HG02870 (cell line): ENCODE results near the gene MLLT6.

Experiments
- ATAC-seq: cut with Tn5 transposase; IDR thresholded peaks from one replicate; pipeline ENCODE4 v1.9.1; 2021; ENCODE audit warnings: mild to moderate bottlenecking, moderate library complexity; ENCODE audit not compliant: unreplicated experiment

The MLLT6 gene

GRCh38 chr17:38706505-38707216, 1.6 kb downstream of the MLLT6 start:
- no peak for ATAC-seq

DNA sequence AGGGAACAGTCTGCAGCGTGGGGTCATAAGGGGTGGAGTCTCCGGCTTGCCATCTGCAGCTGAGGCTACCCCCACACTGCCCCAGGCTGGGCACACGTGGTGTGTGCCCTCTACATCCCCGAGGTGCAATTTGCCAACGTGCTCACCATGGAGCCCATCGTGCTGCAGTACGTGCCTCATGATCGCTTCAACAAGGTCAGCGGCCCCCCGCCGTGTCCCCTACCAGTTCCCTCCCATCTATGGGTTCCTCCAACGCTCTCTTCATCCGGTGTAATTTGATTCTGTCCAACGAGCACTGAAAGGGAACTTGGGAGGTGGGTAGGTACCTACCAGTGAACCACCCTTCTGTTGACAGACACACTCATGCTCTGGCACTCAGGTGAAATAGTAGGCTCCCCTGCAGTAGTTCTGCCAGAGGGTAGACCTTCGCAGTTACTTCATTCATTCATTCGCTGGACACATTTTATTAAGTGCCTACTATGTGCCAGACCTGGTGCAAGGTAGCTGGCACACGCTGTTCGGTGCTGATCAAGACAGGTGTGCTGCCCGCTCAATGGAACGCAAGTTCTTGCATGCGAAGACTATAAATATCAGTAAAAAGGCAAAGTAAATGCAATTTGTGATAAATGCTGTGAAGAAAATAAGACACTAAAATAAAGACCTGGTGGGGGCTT, 2.7 kb downstream of the MLLT6 start:
- ATAC-seq, result no peak

DNA sequence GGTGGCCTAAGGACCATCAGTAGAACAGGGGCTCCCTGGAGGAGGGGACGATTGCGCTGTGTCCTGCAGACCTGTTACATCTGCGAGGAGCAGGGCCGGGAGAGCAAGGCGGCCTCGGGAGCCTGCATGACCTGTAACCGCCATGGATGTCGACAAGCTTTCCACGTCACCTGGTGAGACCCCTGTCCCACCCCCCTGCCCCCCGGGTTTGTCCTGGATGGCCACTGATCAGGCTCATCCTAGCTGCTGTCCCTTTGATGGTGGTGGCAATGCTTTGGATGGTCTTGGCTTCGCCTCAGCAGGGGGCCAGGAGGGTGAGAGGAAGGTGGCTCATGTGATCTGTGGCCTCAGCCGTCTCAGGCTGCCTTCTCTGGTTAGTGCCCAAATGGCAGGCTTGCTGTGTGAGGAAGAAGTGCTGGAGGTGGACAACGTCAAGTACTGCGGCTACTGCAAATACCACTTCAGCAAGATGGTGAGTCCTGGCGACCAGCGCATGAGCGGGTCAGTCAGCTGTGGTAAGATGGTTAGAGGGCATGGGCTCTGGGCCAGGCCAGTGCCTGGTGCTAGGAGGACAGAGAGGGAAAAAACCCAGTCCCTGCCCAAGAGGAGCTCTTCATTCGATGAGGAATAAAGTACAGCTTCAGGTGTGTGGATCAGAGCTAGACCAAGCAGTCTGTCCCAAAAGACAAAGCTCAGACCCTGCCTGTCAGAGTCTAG, 4.2 kb downstream of the MLLT6 start:
- ATAC-seq, result no peak

DNA sequence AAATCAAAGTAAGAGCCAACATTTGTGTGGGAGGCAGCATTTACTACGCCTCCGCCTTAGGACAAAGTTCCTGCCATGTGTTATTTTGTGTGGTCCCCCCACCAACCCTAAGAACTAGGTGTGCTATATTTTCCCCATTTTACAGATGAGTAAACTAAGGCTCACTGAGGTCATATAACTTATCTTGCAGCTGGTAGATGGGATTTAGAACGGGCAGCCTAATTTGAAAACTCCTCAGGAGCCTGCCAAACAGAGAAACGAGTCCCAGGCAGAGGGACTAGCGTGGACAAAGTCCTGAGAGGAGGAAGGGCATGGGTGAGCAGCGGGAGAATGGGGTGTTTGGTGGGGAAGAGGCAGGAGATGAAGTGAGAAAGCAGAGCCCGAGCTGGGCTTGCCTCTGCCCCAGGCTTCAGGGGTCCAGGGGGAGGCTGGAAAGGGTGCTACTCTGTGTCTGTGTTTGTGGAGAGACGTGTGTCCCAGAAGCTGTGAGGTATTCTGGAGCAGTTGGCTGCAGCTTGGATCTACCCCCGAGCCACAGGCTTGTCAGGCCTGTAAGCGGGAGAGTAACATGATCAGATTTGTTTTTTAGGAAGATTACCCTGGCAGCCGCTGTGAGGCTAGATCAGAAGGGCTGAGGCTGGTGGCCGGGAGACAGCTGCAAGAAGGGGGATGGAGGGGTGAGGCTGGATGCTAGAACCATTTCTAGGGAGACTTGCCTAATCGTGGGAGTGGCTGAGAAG, 5.0 kb downstream of the MLLT6 start:
- ATAC-seq, result no peak

- no peak for ATAC-seq
Observed at GRCh38 chr17:38710604-38710962, 5.5 kb downstream of the MLLT6 start.

DNA sequence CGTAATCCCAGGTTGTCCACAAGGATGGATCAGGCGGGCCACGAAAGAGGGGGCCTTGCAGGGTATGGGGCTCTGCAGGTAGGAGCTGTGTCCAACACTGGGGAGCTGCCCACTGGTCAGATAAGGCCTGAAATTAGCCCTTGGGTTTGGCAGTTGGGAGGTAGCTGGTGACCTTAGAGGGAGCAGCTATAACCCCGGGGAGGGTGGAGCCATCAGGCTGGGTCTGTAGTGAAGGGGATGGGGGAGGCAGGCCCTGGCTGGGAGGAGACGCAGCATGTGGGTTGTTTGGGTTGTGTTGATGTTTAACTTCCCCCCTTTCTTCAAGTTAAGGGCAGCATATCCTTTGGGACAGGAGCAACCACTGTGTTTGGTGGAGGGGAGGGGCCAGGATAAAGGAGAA, 5.9 kb downstream of the MLLT6 start:
- no peak for ATAC-seq

GRCh38 chr17:38711792-38712571, 6.9 kb downstream of the MLLT6 start:
- ATAC-seq, result no peak

GRCh38 chr17:38712593-38712992, 7.5 kb downstream of the MLLT6 start:
- no peak for ATAC-seq

DNA sequence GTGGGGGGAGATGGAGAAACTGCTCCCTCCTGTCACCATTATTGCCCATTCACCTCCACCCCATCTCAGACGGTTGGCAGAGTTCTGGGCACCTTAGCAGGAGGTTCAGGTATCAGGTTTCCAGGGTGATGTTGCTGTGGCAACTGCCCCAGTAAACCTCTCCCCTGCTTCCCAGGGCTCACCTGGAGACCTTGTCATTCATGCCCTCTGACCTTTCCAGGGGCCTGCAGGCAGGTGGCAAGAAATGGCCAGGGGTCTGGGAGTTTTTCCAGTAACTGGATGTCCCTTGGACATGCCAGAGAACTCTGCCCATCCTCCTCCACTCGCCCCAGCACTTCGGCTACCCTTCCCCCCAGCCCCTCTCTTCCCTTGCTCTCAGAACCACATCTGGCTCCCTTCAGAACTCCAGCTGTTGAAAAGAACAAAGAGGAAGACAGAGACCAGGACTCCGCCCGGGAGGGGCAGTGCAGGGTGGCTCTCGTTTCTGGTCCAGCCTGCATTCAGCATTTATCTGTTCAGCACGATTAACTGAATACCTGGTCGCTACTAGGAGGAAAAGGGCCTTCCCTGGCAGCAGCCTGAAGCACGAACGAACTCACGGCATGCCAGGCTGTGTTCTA, 8.5 kb downstream of the MLLT6 start:
- ATAC-seq, result no peak

GRCh38 chr17:38715216-38715943, 10.3 kb downstream of the MLLT6 start:
- ATAC-seq, result no peak

- ATAC-seq, result no peak
Observed at GRCh38 chr17:38716368-38717005, 11.4 kb downstream of the MLLT6 start.

GRCh38 chr17:38717139-38717745, 12.2 kb downstream of the MLLT6 start:
- no peak for ATAC-seq

- no peak for ATAC-seq
Observed at GRCh38 chr17:38719289-38719942, 14.3 kb downstream of the MLLT6 start.

DNA sequence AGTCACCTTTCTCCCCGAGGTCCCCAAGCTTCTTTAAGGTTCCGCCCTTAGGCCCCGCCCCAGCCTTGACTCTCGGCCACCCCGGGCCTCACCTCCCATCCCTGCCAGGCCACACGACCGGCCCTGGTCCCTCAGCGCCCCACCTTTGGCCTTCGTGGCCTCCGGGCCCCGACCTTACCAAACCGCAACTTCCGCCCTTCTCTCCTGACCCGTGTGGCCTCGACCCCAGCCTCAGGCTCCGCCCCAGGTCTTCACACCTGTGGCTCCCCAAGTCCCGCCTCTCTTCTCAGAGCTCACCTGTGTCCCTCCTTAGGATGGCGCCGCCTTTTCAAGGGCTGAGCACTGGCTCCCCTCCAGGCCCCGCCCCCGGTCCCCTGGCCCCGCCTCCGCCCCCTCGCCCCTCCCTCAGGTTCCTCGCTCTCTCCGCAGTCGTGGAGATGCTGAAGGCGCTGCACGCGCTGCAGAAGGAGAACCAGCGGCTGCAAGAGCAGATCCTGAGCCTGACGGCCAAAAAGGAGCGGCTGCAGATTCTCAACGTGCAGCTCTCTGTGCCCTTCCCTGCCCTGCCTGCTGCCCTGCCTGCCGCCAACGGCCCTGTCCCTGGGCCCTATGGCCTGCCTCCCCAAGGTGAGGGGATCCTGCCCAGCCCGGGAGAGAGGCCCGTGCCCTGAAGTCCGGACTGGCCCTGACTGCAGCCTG, 15.0 kb downstream of the MLLT6 start:
- ATAC-seq, result no peak

DNA sequence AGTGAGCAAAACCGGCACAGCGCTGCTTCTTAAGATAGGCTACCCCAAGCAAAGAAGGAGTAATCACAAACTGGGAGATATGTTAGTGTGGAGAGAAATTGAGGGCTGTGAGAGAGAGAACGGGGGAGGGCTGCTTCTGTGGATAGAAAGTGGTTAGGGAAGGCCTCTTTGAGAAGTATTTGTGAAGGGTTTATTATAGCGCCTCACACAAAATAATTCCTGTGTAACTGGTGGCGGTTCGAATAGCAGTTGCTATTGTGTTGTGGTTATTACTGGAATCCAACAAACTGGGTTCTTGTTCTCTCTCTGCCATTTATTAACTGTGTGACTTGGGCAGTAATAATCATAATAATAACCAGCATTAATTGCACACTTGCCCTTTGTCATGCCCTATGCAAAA, 15.9 kb downstream of the MLLT6 start:
- ATAC-seq, result no peak

- no peak for ATAC-seq
Observed at GRCh38 chr17:38721802-38722201, 16.7 kb downstream of the MLLT6 start.

- ATAC-seq, result no peak
Observed at GRCh38 chr17:38724337-38724988, 19.4 kb downstream of the MLLT6 start.
